Large intestine (tissue), 3 donors: ENCODE measurements around the gene MOB3C. TPM values are rescaled to one million over a fixed set of nuclear protein-coding genes. Genes with fewer than 3 reads are reported as not detected.

Source experiments
- DNase-seq, 2 donors: peaks; one replicate each; pipeline versions ENCODE4 v3.0.0 to v3.0.0-alpha.2; 2013
- H3K27ac ChIP-seq: one replicate; pipeline ENCODE4 v1.5.1; 2013; ENCODE audit warnings: low read length
- H3K27me3 ChIP-seq: 2 replicates; pipeline ENCODE4 v1.6.1; 2013; ENCODE audit warnings: low read length; ENCODE audit not compliant: control insufficient read depth, insufficient read depth
- H3K36me3 ChIP-seq: 2 replicates; pipeline ENCODE4 v1.6.1; 2013; ENCODE audit warnings: low read length; ENCODE audit not compliant: control insufficient read depth, insufficient read depth
- H3K4me1 ChIP-seq: one replicate; pipeline ENCODE4 v1.6.1; 2013; ENCODE audit warnings: low read length; ENCODE audit not compliant: control insufficient read depth, insufficient read depth
- H3K4me3 ChIP-seq: one replicate; pipeline ENCODE4 v1.5.1; 2013; ENCODE audit warnings: low read length
- H3K9me3 ChIP-seq: one replicate; pipeline ENCODE4 v1.6.1; 2013; ENCODE audit warnings: mild to moderate bottlenecking, low read depth, low read length, moderate library complexity; ENCODE audit not compliant: control insufficient read depth
- WGBS: methylation state at CpG from one replicate; pipeline ENCODE4 v1.1.5; 2013; ENCODE audit warnings: low lambda C conversion rate; ENCODE audit not compliant: insufficient coverage; 5-methylcytosine and 5-hydroxymethylcytosine counted together
- polyA plus RNA-seq: library from polyadenylated mRNA; unstranded; fragments of 120-200 nt; gene quantifications from one replicate; pipeline ENCODE4 v1.2.1, GENCODE V29; 2013

Gene MOB3C
- polyA plus RNA-seq, 1 donor: 15.6 TPM

- H3K4me3 ChIP-seq: no peak overlapping the region
- no peaks in the 10 kb centered on the region for H3K9me3 ChIP-seq
- peaks cover 37% of the 10 kb centered on the region for H3K36me3 ChIP-seq
- no peak for DNase-seq
- H3K4me1 ChIP-seq: peaks cover 11% of the 10 kb centered on the region
- WGBS: no CpG with 5 or more reads among the region's 7 CpGs
- H3K27ac ChIP-seq: no peak overlapping the region
- no peaks in the 10 kb centered on the region for H3K27me3 ChIP-seq
These were observed 9.1 kb downstream of the MOB3C start for GRCh38 chr1:46607345-46608130.

GRCh38 chr1:46606255-46606965, 10.2 kb downstream of the MOB3C start:
- Histone ChIP-seq H3K27me3 (no peaks in the 10 kb centered on the region), H3K36me3 (peaks cover 29% of the 10 kb centered on the region), H3K4me3 (no peak overlapping the region), H3K27ac (no peak overlapping the region), H3K9me3 (no peaks in the 10 kb centered on the region), H3K4me1 (peaks cover 15% of the 10 kb centered on the region)
- no CpG with 5 or more reads among the region's 2 CpGs for WGBS
- no peak for DNase-seq

GRCh38 chr1:46605232-46605631, 11.4 kb downstream of the MOB3C start:
- H3K27me3 ChIP-seq: no peaks in the 10 kb centered on the region
- peaks cover 16% of the 10 kb centered on the region for H3K4me1 ChIP-seq
- H3K36me3 ChIP-seq: peaks cover 26% of the 10 kb centered on the region
- WGBS: no CpG with 5 or more reads among the region's 2 CpGs
- no peaks in the 10 kb centered on the region for H3K9me3 ChIP-seq
- DNase-seq: no peak
- no peak overlapping the region for H3K27ac ChIP-seq
- H3K4me3 ChIP-seq: no peak overlapping the region

GRCh38 chr1:46603858-46604549, 12.6 kb downstream of the MOB3C start, which contains the start of gene MKNK1:
MKNK1 (minus strand) TSS chr1:46604268; CDS start chr1:46583327, 20,941 bp downstream.
- no peaks in the 10 kb centered on the region for H3K27me3 ChIP-seq
- no CpG with 5 or more reads among the region's 53 CpGs for WGBS
- peak within 1 kb of the TSS; percentile 58 for H3K27ac ChIP-seq
- peaks cover 14% of the 10 kb centered on the region for H3K36me3 ChIP-seq
- no peaks in the 10 kb centered on the region for H3K9me3 ChIP-seq
- H3K4me3 ChIP-seq: peak within 1 kb of the TSS; percentile 97
- DNase-seq: peak; percentile 98 to 99
- H3K4me1 ChIP-seq: peaks cover 16% of the 10 kb centered on the region

- Histone ChIP-seq H3K27me3 (no peaks in the 10 kb centered on the region), H3K9me3 (no peaks in the 10 kb centered on the region), H3K4me1 (peaks cover 16% of the 10 kb centered on the region), H3K4me3 (peak overlapping the region; percentile 97), H3K36me3 (peaks cover 9% of the 10 kb centered on the region), H3K27ac (peak overlapping the region; percentile 58)
- WGBS: no CpG with 5 or more reads among the region's 2 CpGs
- DNase-seq: no peak
These were observed 13.1 kb downstream of the MOB3C start for GRCh38 chr1:46603481-46603857.

GRCh38 chr1:46601257-46602007, 15.2 kb downstream of the MOB3C start:
- Histone ChIP-seq H3K36me3 (no peaks in the 10 kb centered on the region), H3K9me3 (no peaks in the 10 kb centered on the region), H3K27me3 (no peaks in the 10 kb centered on the region), H3K27ac (no peak overlapping the region), H3K4me1 (peaks cover 16% of the 10 kb centered on the region), H3K4me3 (no peak overlapping the region)
- peak in 1 of 2 donors; percentile 50 for DNase-seq
- 20% methylated on average over 1 of the region's 3 CpGs for WGBS

- Histone ChIP-seq H3K36me3 (no peaks in the 10 kb centered on the region), H3K4me1 (peaks cover 12% of the 10 kb centered on the region), H3K9me3 (no peaks in the 10 kb centered on the region), H3K27ac (no peak overlapping the region), H3K4me3 (no peak overlapping the region), H3K27me3 (no peaks in the 10 kb centered on the region)
- no peak for DNase-seq
- WGBS: 100% methylated on average over 1 of the region's 9 CpGs
These were observed 17.3 kb downstream of the MOB3C start for GRCh38 chr1:46599059-46599970.

GRCh38 chr1:46596846-46597245, 19.8 kb downstream of the MOB3C start:
- Histone ChIP-seq H3K4me1 (peaks cover 5% of the 10 kb centered on the region), H3K36me3 (peaks cover 21% of the 10 kb centered on the region), H3K4me3 (no peak overlapping the region), H3K9me3 (no peaks in the 10 kb centered on the region), H3K27me3 (no peaks in the 10 kb centered on the region), H3K27ac (no peak overlapping the region)
- no CpG with 5 or more reads among the region's 3 CpGs for WGBS
- DNase-seq: no peak

- no peak for DNase-seq
- no CpG with 5 or more reads among the region's 1 CpG for WGBS
- H3K4me1 ChIP-seq: no peaks in the 10 kb centered on the region
- H3K9me3 ChIP-seq: no peaks in the 10 kb centered on the region
- H3K4me3 ChIP-seq: no peak overlapping the region
- H3K36me3 ChIP-seq: peaks cover 27% of the 10 kb centered on the region
- no peak overlapping the region for H3K27ac ChIP-seq
- no peaks in the 10 kb centered on the region for H3K27me3 ChIP-seq
These were observed 20.6 kb downstream of the MOB3C start for GRCh38 chr1:46596036-46596435.
